Caco-2 (cell line): ENCODE measurements around the gene NABP2. TPM values are rescaled to one million over a fixed set of nuclear protein-coding genes. Genes with fewer than 3 reads are reported as not detected.
A peak's percentile ranks its signal among the peaks of the same experiment; 100 is the strongest.

Experiments used
- Bru-seq: library from RNA; stranded (reverse); fragments of 400-500 nt; gene quantifications from one replicate; lab custom pipeline; 2021; lab: Mats Ljungman, UMichigan
- BruChase-seq, 2 experiments: library from RNA; stranded (reverse); fragments of 400-500 nt; gene quantifications; one replicate each; lab custom pipeline; 2021; lab: Mats Ljungman, UMichigan
- BruUV-seq: library from RNA; stranded (reverse); fragments of 400-500 nt; replicated peaks from 2 replicates; lab custom pipeline; 2021; lab: Mats Ljungman, UMichigan
- CTCF ChIA-PET: fragments of 300-600 bp; sonication (Branson Sonifier 250); formaldehyde crosslinking; loops from one replicate; lab custom pipeline; 2022; ENCODE audit warnings: antibody characterized with exemption; lab: Charles Lee
- POLR2A ChIA-PET: fragments of 300-600 bp; sonication (Branson Sonifier 250); formaldehyde crosslinking; loops from one replicate; lab custom pipeline; 2022; ENCODE audit warnings: antibody characterized with exemption; lab: Charles Lee
- DNase-seq, 2 experiments: peaks; one replicate each; pipeline versions ENCODE4 v3.0.0 to v3.0.0-alpha.2; 2020 to 2022
- H3K27me3 ChIP-seq: replicated peaks from 2 replicates; pipeline ENCODE4 v1.6.0; 2011; ENCODE audit warnings: low read length; ENCODE audit not compliant: control insufficient read depth, insufficient read depth
- H3K36me3 ChIP-seq: 2 replicates; pipeline ENCODE4 v1.5.1; 2011; ENCODE audit warnings: low read length; ENCODE audit not compliant: control insufficient read depth, insufficient read depth
- H3K4me1 ChIP-seq: fragments of 250-450 bp; sonication (Bioruptor Pico); 2 replicates; pipeline ENCODE4 v1.5.1; 2020; ENCODE audit warnings: mild to moderate bottlenecking
- H3K4me3 ChIP-seq: 2 replicates; pipeline ENCODE4 v1.5.1; 2011; ENCODE audit warnings: low read depth, mild to moderate bottlenecking, control low read depth, low read length
- H3K9me3 ChIP-seq: fragments of 250-450 bp; sonication (Bioruptor Pico); 2 replicates; pipeline ENCODE4 v1.5.1; 2020; ENCODE audit warnings: mild to moderate bottlenecking, moderate library complexity
- H3K27ac Mint-ChIP-seq: one replicate; pipeline ENCODE4 v1.8.0; 2022; ENCODE audit warnings: mixed read lengths; ENCODE audit not compliant: unreplicated experiment
- H3K27me3 Mint-ChIP-seq: one replicate; pipeline ENCODE4 v1.8.0; 2022; ENCODE audit warnings: mixed read lengths; ENCODE audit not compliant: insufficient read depth, unreplicated experiment
- H3K36me3 Mint-ChIP-seq: one replicate; pipeline ENCODE4 v1.8.0; 2022; ENCODE audit warnings: mild to moderate bottlenecking, mixed read lengths; ENCODE audit not compliant: insufficient read depth, unreplicated experiment
- H3K4me1 Mint-ChIP-seq: one replicate; pipeline ENCODE4 v1.8.0; 2022; ENCODE audit warnings: low read depth, mixed read lengths; ENCODE audit not compliant: unreplicated experiment
- H3K4me3 Mint-ChIP-seq: one replicate; pipeline ENCODE4 v1.8.0; 2022; ENCODE audit warnings: mild to moderate bottlenecking, moderate library complexity, mixed read lengths; ENCODE audit not compliant: unreplicated experiment
- H3K9me3 Mint-ChIP-seq: one replicate; pipeline ENCODE4 v1.8.0; 2022; ENCODE audit warnings: mixed read lengths; ENCODE audit not compliant: unreplicated experiment
- CTCF ChIP-seq, 2 experiments: fragments of 200-600 bp in 1 of 2; IDR thresholded peaks; 1 replicate in 1 of 2; 2 replicates in 1 of 2; pipeline versions ENCODE4 v1.5.1 to v1.8.0; 2011 to 2022; ENCODE audit warnings: antibody characterized with exemption in 1 of 2, control low read depth in 1 of 2, inconsistent platforms in 1 of 2, low read depth in 1 of 2, low read length in 1 of 2, mild to moderate bottlenecking in 1 of 2, moderate library complexity in 1 of 2; ENCODE audit not compliant: insufficient read depth in 1 of 2, severe bottlenecking in 1 of 2, unreplicated experiment in 1 of 2
- intact Hi-C: fragments of 100-400 bp; cut with micrococcal nuclease; formaldehyde crosslinking; loops from one replicate; pipeline ENCODE4 v1.10.0; 2022; ENCODE audit not compliant: unreplicated experiment
- long read RNA-seq: library from polyadenylated mRNA; stranded (forward); transcript quantifications from one replicate; pipeline ENCODE4 v2.0.0, GENCODE V29; 2022
- total RNA-seq: library from RNA; stranded (reverse); gene quantifications from 2 replicates; pipeline ENCODE4 v1.2.3, GENCODE V29; 2022

The NABP2 gene
- total RNA-seq (32.1 and 37.7 TPM in 2 replicates), Bru-seq, nascent RNA (percentile 60 among the genes with signal in this experiment), BruChase-seq, experiment 1, labeled RNA remaining after a 2-hour chase (percentile 68 among the genes with signal in this experiment), BruChase-seq, experiment 2, labeled RNA remaining after a 6-hour chase (percentile 81 among the genes with signal in this experiment)
- long read RNA-seq, transcript NABP2-203 (6 exons, 1,775 nt) = minor isoform, 11 of 51 reads
- long read RNA-seq, transcript NABP2-201 (7 exons, 1,417 nt) = major isoform, 29 of 51 reads
- long read RNA-seq, partial matches to known transcripts = 1 of 51 reads
- long read RNA-seq, other reads (novel, unspliced or antisense) = 4 of 51 reads

DNA sequence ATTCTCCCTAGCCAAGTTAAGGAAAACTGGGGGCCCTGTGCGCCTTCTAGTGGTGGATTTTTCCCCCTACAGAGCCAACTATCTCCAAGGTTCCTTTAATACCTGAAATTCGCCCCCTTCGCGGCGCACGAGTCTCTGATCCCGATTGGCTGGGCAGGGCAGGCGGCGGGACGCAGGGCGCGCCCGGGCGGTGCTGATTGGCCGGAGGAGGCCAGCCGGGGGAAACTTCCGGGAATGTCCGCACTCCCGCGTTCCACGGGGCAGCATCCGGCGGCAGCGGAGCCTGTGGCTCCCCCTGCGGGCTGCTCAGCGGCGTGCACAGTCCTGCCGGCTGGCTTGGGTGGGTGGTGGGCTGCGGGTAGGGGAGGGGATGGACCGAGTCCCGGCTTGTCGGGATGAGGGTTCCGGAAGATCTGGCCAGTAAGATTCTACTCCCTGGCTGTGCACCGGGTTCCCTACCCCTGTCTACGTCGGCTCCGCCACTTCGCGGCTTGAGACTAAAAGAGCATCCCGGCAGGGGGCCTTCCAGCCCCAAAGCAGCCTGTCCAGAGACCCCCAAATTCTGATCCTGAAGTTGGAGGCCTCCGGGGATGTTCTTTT is at the start of gene NABP2:
TSS of gene NABP2 (plus strand) at position 241 of the 600 bp plus-strand sequence. CDS start 515 bp downstream, outside the sequence.
- ChIA-PET CTCF (interaction anchor here (4.2 kb wide), 1 partner anchor 19 kb away, joined by 61 read pairs; no protein-coding TSS in a partner anchor), POLR2A (no interaction called here)
- DNase-seq = peak; percentile 98
- peaks cover under 1% of the 10 kb centered on the region for H3K4me1 Mint-ChIP-seq
- H3K27ac Mint-ChIP-seq = peak within 1 kb of the TSS; percentile 98
- peak; percentile 82 to 89 for TF ChIP-seq CTCF (IDR thresholded peaks at IDR 0.05; ENCODE audit: insufficient read depth in 1 of 2, low read depth in 1 of 2, low read length in 1 of 2, severe bottlenecking in 1 of 2, unreplicated experiment in 1 of 2)
- no TSS peak for BruUV-seq
- H3K9me3 Mint-ChIP-seq = no peaks in the 10 kb centered on the region
- peaks cover 31% of the 10 kb centered on the region for H3K36me3 Mint-ChIP-seq
- Histone ChIP-seq H3K36me3 (no peaks in the 10 kb centered on the region), H3K9me3 (no peaks in the 10 kb centered on the region), H3K4me3 (peak within 1 kb of the TSS; percentile 72), H3K27me3 (no peaks in the 10 kb centered on the region), H3K4me1 (peaks cover 6% of the 10 kb centered on the region)
- intact Hi-C loops = loop anchor here (1.0 to 5.0 kb wide), 5 partner anchors 18 to 106 kb away; partner anchors contain the start of genes ANKRD52 and ZC3H10
- H3K4me3 Mint-ChIP-seq = peak within 1 kb of the TSS; percentile 99
- no peaks in the 10 kb centered on the region for H3K27me3 Mint-ChIP-seq

GRCh38 chr12:56178347-56178746 is 45.8 kb upstream of the NABP2 start:
- no peaks in the 10 kb centered on the region for H3K27me3 ChIP-seq
- Mint-ChIP-seq H3K36me3 (peaks cover 93% of the 10 kb centered on the region), H3K4me1 (no peaks in the 10 kb centered on the region), H3K27ac (peak overlapping the region; percentile 27), H3K9me3 (no peaks in the 10 kb centered on the region), H3K4me3 (no peak overlapping the region), H3K27me3 (no peaks in the 10 kb centered on the region)
- intact Hi-C loops = no loop called here
- no peaks in the 10 kb centered on the region for H3K9me3 ChIP-seq
- no peak for DNase-seq
- H3K36me3 ChIP-seq = peaks cover 5% of the 10 kb centered on the region
- no TSS peak for BruUV-seq
- no peak for TF ChIP-seq CTCF (IDR thresholded peaks at IDR 0.05; ENCODE audit: insufficient read depth in 1 of 2, low read depth in 1 of 2, low read length in 1 of 2, severe bottlenecking in 1 of 2, unreplicated experiment in 1 of 2)
- POLR2A ChIA-PET = interaction anchor here (0.6 kb wide), 1 partner anchor 52 kb away, joined by 4 read pairs; the partner anchor contains the start of gene SLC39A5
- H3K4me3 ChIP-seq = no peak overlapping the region
- CTCF ChIA-PET = interaction anchor here (0.6 kb wide), 1 partner anchor 12 kb away, joined by 4 read pairs; no protein-coding TSS in a partner anchor
- no peaks in the 10 kb centered on the region for H3K4me1 ChIP-seq

- Histone ChIP-seq H3K27me3 (no peaks in the 10 kb centered on the region), H3K4me1 (peaks cover 10% of the 10 kb centered on the region), H3K9me3 (no peaks in the 10 kb centered on the region), H3K4me3 (no peak overlapping the region), H3K36me3 (peaks cover 5% of the 10 kb centered on the region)
- Mint-ChIP-seq H3K27me3 (peaks cover 3% of the 10 kb centered on the region), H3K4me1 (peaks cover 26% of the 10 kb centered on the region), H3K4me3 (no peak overlapping the region), H3K27ac (no peak overlapping the region), H3K9me3 (no peaks in the 10 kb centered on the region), H3K36me3 (peaks cover 62% of the 10 kb centered on the region)
- DNase-seq = no peak
- BruUV-seq = TSS peak; percentile 26
- TF ChIP-seq CTCF (IDR thresholded peaks at IDR 0.05; ENCODE audit: insufficient read depth in 1 of 2, low read depth in 1 of 2, low read length in 1 of 2, severe bottlenecking in 1 of 2, unreplicated experiment in 1 of 2) = no peak
- CTCF ChIA-PET = no interaction called here
- intact Hi-C loops = no loop called here
- POLR2A ChIA-PET = interaction anchor here (1.0 kb wide), 1 partner anchor 35 kb away, joined by 3 read pairs; the partner anchor contains the start of gene RNF41
Measured at GRCh38 chr12:56186957-56187356, 37.2 kb upstream of the NABP2 start.
